Transverse colon (tissue), 4 donors: ENCODE data around the gene CNTN5. TPM values are rescaled to one million over a fixed set of nuclear protein-coding genes. Genes with fewer than 3 reads are reported as not detected.

Source experiments
- DNase-seq: peaks from one replicate; pipeline ENCODE4 v3.0.0-alpha.2; 2019
- H3K27ac ChIP-seq, 4 donors: fragments of 200-600 bp; sonication (generic); 2 replicates each; pipeline ENCODE4 v1.5.1; 2016 to 2018; ENCODE audit warnings: inconsistent platforms in 4 of 4
- H3K27me3 ChIP-seq: fragments of 200-600 bp; sonication (generic); 2 replicates; pipeline ENCODE4 v1.5.1; 2017; ENCODE audit warnings: inconsistent platforms
- H3K36me3 ChIP-seq, 4 donors: fragments of 200-600 bp; sonication (generic); 2 replicates each; pipeline ENCODE4 v1.5.1; 2017 to 2019; ENCODE audit warnings: inconsistent platforms in 4 of 4
- H3K4me1 ChIP-seq, 4 donors: fragments of 200-600 bp; sonication (generic); 2 replicates each; pipeline ENCODE4 v1.5.1; 2017 to 2020; ENCODE audit warnings: inconsistent platforms in 4 of 4
- H3K4me3 ChIP-seq, 4 donors: fragments of 200-600 bp; sonication (generic); 1 replicate in 1 of 4; 2 replicates in 3 of 4; pipeline versions ENCODE4 v1.5.1 to v1.6.1; 2017 to 2019; ENCODE audit warnings: inconsistent platforms in 4 of 4
- H3K9me3 ChIP-seq, 2 donors: fragments of 200-600 bp; sonication (generic); 2 replicates each; pipeline ENCODE4 v1.5.1; 2017 to 2019; ENCODE audit warnings: inconsistent platforms in 2 of 2
- CTCF ChIP-seq, 5 experiments: fragments of 200-600 bp in 3 of 5; fragments of 450-650 bp in 2 of 5; sonication (generic) in 3 of 5; IDR thresholded peaks; 1 replicate in 2 of 5; 2 replicates in 3 of 5; pipeline ENCODE4 v1.5.1; 2016 to 2017; ENCODE audit warnings: antibody characterized with exemption in 5 of 5, inconsistent platforms in 3 of 5, mild to moderate bottlenecking in 2 of 5, moderate library complexity in 1 of 5
- EP300 ChIP-seq: sonication (generic); formaldehyde crosslinking; IDR thresholded peaks from one replicate; pipeline ENCODE4 v1.6.1; 2017; ENCODE audit warnings: antibody characterized with exemption, low read depth
- POLR2A ChIP-seq: fragments of 450-650 bp; IDR thresholded peaks from one replicate; pipeline ENCODE4 v1.6.1; 2016; ENCODE audit warnings: antibody characterized with exemption, mild to moderate bottlenecking, moderate library complexity
- POLR2AphosphoS5 ChIP-seq, 3 donors: sonication (generic); formaldehyde crosslinking; IDR thresholded peaks; one replicate each; pipeline ENCODE4 v1.6.1; 2016; ENCODE audit warnings: antibody characterized with exemption in 3 of 3
- WGBS, 2 donors: methylation state at CpG; one replicate each; pipeline ENCODE4 v1.1.5; 2018; ENCODE audit warnings: low coverage in 1 of 2; 5-methylcytosine and 5-hydroxymethylcytosine counted together
- in situ Hi-C, 4 donors: fragments of 200-750 bp; cut with MboI; loops; one replicate each; pipeline versions ENCODE4 v1.15.0 to v1.15.1; 2017; ENCODE audit warnings: low sequenced_read_pairs in 3 of 4, low pct_ligation_motif_present in 1 of 4, low pct_unique_long_range_greater_than_20kb in 1 of 4
- intact Hi-C: fragments of 100-400 bp; cut with DNase I; formaldehyde crosslinking; loops from one replicate; pipeline ENCODE4 v1.15.1; 2023; ENCODE audit warnings: low total_unique reads
- total RNA-seq, 4 donors: library from RNA; depleted of rRNA; stranded (reverse); fragments of >200 nt; gene quantifications; one replicate each; pipeline ENCODE4 v1.1.0, GENCODE V29; 2016

The CNTN5 gene
- total RNA-seq, 4 donors from 2014 or later = 0.14 TPM; not detected in 3

GRCh38 chr11:100329352-100329751 is 1308.6 kb downstream of the CNTN5 start:
- no peaks in the 10 kb centered on the region for H3K4me1 ChIP-seq
- TF ChIP-seq CTCF (IDR thresholded peaks at IDR 0.05) = no peak
- TF ChIP-seq POLR2A = no peak
- no peak for TF ChIP-seq POLR2AphosphoS5 (IDR thresholded peaks at IDR 0.05)
- TF ChIP-seq EP300 = no peak
- DNase-seq = no peak
- no peak overlapping the region for H3K4me3 ChIP-seq
- intact Hi-C loops (no loop called here), in situ Hi-C loops (no loop called here)
- no peak overlapping the region for H3K27ac ChIP-seq
- no peaks in the 10 kb centered on the region for H3K27me3 ChIP-seq
- no peaks in the 10 kb centered on the region for H3K36me3 ChIP-seq
- H3K9me3 ChIP-seq = no peaks in the 10 kb centered on the region

GRCh38 chr11:100336873-100337272 is 1316.1 kb downstream of the CNTN5 start:
- H3K36me3 ChIP-seq = no peaks in the 10 kb centered on the region
- H3K27me3 ChIP-seq = no peaks in the 10 kb centered on the region
- no peaks in the 10 kb centered on the region for H3K4me1 ChIP-seq
- no peak overlapping the region for H3K27ac ChIP-seq
- H3K4me3 ChIP-seq = no peak overlapping the region
- WGBS, 2 donors = 80 to 82% methylated on average over 1 to 4 of the region's 4 CpGs
- intact Hi-C loops (no loop called here), in situ Hi-C loops (no loop called here)
- H3K9me3 ChIP-seq = no peaks in the 10 kb centered on the region
- no peak for DNase-seq
- TF ChIP-seq CTCF (IDR thresholded peaks at IDR 0.05) (no peak), POLR2AphosphoS5 (IDR thresholded peaks at IDR 0.05) (no peak), POLR2A (no peak), EP300 (no peak)

GRCh38 chr11:100338144-100338840 is 1317.5 kb downstream of the CNTN5 start:
- no peak overlapping the region for H3K27ac ChIP-seq
- no peaks in the 10 kb centered on the region for H3K36me3 ChIP-seq
- no peaks in the 10 kb centered on the region for H3K27me3 ChIP-seq
- intact Hi-C loops = no loop called here
- no peak for DNase-seq
- in situ Hi-C loops = no loop called here
- TF ChIP-seq POLR2AphosphoS5 (IDR thresholded peaks at IDR 0.05) (no peak), CTCF (IDR thresholded peaks at IDR 0.05) (no peak), POLR2A (no peak), EP300 (no peak)
- no peaks in the 10 kb centered on the region for H3K4me1 ChIP-seq
- WGBS, 2 donors = 88 to 93% methylated on average over 6 of the region's 6 CpGs
- H3K9me3 ChIP-seq = no peaks in the 10 kb centered on the region
- H3K4me3 ChIP-seq = no peak overlapping the region

- H3K9me3 ChIP-seq = no peaks in the 10 kb centered on the region
- no peak for TF ChIP-seq POLR2AphosphoS5 (IDR thresholded peaks at IDR 0.05)
- TF ChIP-seq POLR2A = no peak
- TF ChIP-seq CTCF (IDR thresholded peaks at IDR 0.05) = no peak
- no peak for TF ChIP-seq EP300
- intact Hi-C loops (no loop called here), in situ Hi-C loops (no loop called here)
- no peaks in the 10 kb centered on the region for H3K4me1 ChIP-seq
- H3K4me3 ChIP-seq = no peak overlapping the region
- 53 to 54% methylated on average over 9 of the region's 9 CpGs for WGBS, 2 donors
- no peak for DNase-seq
- no peaks in the 10 kb centered on the region for H3K27me3 ChIP-seq
- no peaks in the 10 kb centered on the region for H3K36me3 ChIP-seq
- H3K27ac ChIP-seq = no peak overlapping the region
These were observed 1319.9 kb downstream of the CNTN5 start for GRCh38 chr11:100340466-100341319.
